Stomach (tissue), 9 donors: ENCODE data around the gene MTX3. TPM values are rescaled to one million over a fixed set of nuclear protein-coding genes. Genes with fewer than 3 reads are reported as not detected.

Experiments
- DNase-seq, 2 donors: peaks; one replicate each; pipeline versions ENCODE4 v3.0.0 to v3.0.0-alpha.2; 2013 to 2019
- H3K27ac ChIP-seq, 5 donors: fragments of 200-600 bp in 4 of 5; sonication (generic) in 4 of 5; one replicate each; pipeline ENCODE4 v1.5.1; 2013 to 2019; ENCODE audit warnings: mild to moderate bottlenecking in 1 of 5, moderate library complexity in 1 of 5
- H3K27me3 ChIP-seq, 3 donors: fragments of 200-600 bp; sonication (generic); one replicate each; pipeline ENCODE4 v1.5.1; 2017 to 2019; ENCODE audit warnings: mixed run types in 1 of 3
- H3K36me3 ChIP-seq, 4 donors: fragments of 200-600 bp; sonication (generic); 1 replicate in 3 of 4; 2 replicates in 1 of 4; pipeline ENCODE4 v1.5.1; 2016 to 2019
- H3K4me1 ChIP-seq, 4 donors: fragments of 200-600 bp; sonication (generic); one replicate each; pipeline ENCODE4 v1.5.1; 2016 to 2019
- H3K4me3 ChIP-seq, 4 donors: fragments of 200-600 bp; sonication (generic) in 3 of 4; one replicate each; pipeline ENCODE4 v1.5.1; 2016 to 2019; ENCODE audit warnings: mild to moderate bottlenecking in 1 of 4
- H3K9me3 ChIP-seq, 4 donors: fragments of 200-600 bp; sonication (generic); one replicate each; pipeline ENCODE4 v1.5.1; 2016 to 2019
- EP300 ChIP-seq: sonication (generic); formaldehyde crosslinking; IDR thresholded peaks from one replicate; pipeline ENCODE4 v1.6.1; 2017; ENCODE audit warnings: antibody characterized with exemption
- POLR2A ChIP-seq, 4 donors: fragments of 450-650 bp; IDR thresholded peaks; one replicate each; pipeline ENCODE4 v1.6.1; 2016; ENCODE audit warnings: antibody characterized with exemption in 4 of 4, control low read depth in 2 of 4, mild to moderate bottlenecking in 1 of 4, moderate library complexity in 1 of 4
- POLR2AphosphoS5 ChIP-seq, 3 donors: sonication (generic); formaldehyde crosslinking; IDR thresholded peaks; one replicate each; pipeline ENCODE4 v1.6.1; 2016; ENCODE audit warnings: antibody characterized with exemption in 3 of 3
- WGBS, 5 donors: extraction: QIAGEN DNeasy Blood & Tissue Kit in 3 of 5; methylation state at CpG; one replicate each; pipeline versions ENCODE4 v1.1.5 to v1.1.7; 2013 to 2018; 5-methylcytosine and 5-hydroxymethylcytosine counted together
- intact Hi-C: fragments of 100-400 bp; cut with DNase I; formaldehyde crosslinking; loops from one replicate; pipeline ENCODE4 v1.15.1; 2023; ENCODE audit warnings: low total_unique reads
- polyA plus RNA-seq, 3 donors: library from polyadenylated mRNA; stranded (reverse); fragments of 200-250 nt; gene quantifications; one replicate each; pipeline ENCODE4 v1.2.3, GENCODE V29; 2013
- small RNA-seq, 4 donors: library from RNA; depleted of rRNA; stranded (forward); fragments of <200 nt; gene quantifications; one replicate each; pipeline ENCODE3, GENCODE V24; 2016
- total RNA-seq, 5 donors: library from RNA; depleted of rRNA; stranded (reverse); fragments of >200 nt; gene quantifications; one replicate each; pipeline versions ENCODE4 v1.1.0 to v1.2.3, GENCODE V29; 2014 to 2016
- TF ChIP-seq, protein P1 (sequence below), 7 experiments: fragments of 450-650 bp in 4 of 7; fragments of 200-600 bp in 3 of 7; sonication (generic) in 3 of 7; IDR thresholded peaks; one replicate each; pipeline ENCODE4 v1.5.1; 2016 to 2019; ENCODE audit warnings: antibody characterized with exemption in 7 of 7, control low read depth in 2 of 7, mild to moderate bottlenecking in 1 of 7
- donor health status: healthy with polysubstance abuse.
- donor health status: Bipolar disorder and iron deficiency.
- donor health status: healthy.

Gene MTX3
- total and polyA plus RNA-seq, 8 donors: 0.58 to 26.8 (median 5.0) TPM

DNA sequence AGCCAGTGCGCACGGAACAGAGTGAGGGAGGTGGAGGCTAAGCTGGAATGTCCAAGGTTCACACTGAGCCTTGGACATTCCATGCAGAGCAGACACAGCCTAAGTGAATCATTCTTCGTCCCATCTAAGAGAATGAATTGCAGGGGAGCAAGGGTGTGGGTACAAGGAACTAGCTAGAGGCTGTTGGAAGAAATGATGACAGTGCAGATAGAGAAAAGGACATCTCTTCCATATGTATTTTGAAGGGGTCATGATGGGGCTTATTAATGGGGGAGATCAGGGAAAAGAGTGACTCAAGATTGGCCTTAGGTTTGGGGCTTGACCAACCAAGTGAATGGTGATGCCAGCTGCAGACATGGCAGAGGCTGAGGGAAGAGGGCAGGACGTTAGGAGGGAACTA is 59.2 kb downstream of the MTX3 start:
- intact Hi-C loops: no loop called here
- Histone ChIP-seq H3K4me3 (no peak overlapping the region), H3K27ac (no peak overlapping the region), H3K36me3 (no peaks in the 10 kb centered on the region), H3K9me3 (no peaks in the 10 kb centered on the region), H3K4me1 (no peaks in the 10 kb centered on the region), H3K27me3 (no peaks in the 10 kb centered on the region)
- TF ChIP-seq EP300 (no peak), POLR2AphosphoS5 (IDR thresholded peaks at IDR 0.05) (no peak), POLR2A (IDR thresholded peaks at IDR 0.05) (no peak)
- TF ChIP-seq, protein P1, sequence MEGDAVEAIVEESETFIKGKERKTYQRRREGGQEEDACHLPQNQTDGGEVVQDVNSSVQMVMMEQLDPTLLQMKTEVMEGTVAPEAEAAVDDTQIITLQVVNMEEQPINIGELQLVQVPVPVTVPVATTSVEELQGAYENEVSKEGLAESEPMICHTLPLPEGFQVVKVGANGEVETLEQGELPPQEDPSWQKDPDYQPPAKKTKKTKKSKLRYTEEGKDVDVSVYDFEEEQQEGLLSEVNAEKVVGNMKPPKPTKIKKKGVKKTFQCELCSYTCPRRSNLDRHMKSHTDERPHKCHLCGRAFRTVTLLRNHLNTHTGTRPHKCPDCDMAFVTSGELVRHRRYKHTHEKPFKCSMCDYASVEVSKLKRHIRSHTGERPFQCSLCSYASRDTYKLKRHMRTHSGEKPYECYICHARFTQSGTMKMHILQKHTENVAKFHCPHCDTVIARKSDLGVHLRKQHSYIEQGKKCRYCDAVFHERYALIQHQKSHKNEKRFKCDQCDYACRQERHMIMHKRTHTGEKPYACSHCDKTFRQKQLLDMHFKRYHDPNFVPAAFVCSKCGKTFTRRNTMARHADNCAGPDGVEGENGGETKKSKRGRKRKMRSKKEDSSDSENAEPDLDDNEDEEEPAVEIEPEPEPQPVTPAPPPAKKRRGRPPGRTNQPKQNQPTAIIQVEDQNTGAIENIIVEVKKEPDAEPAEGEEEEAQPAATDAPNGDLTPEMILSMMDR (IDR thresholded peaks at IDR 0.05): no peak
- no peak for DNase-seq
- 79 to 89% (median 82%) methylated on average over 4 of the region's 4 CpGs for WGBS, 5 donors

DNA sequence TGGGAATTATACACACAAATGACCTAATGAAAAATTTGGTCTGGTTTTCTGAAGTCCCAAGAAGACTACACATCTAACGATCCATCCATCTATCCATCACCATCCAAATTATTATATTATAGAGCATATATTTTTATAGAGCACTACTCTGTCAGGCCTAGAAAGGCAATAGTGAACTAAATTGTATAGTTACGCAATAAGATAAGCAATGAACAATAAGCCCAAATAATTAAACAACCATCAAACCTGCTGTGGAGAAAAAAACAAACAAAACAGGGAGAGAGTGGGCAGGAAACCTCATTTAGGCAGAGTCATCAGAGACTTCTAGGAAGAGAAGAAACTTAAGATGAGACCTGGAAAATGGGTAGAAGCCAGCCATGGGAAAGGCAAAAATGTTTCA is 59.7 kb downstream of the MTX3 start:
- H3K27me3 ChIP-seq: no peaks in the 10 kb centered on the region
- H3K27ac ChIP-seq: no peak overlapping the region
- TF ChIP-seq POLR2AphosphoS5 (IDR thresholded peaks at IDR 0.05) (no peak), EP300 (no peak), POLR2A (IDR thresholded peaks at IDR 0.05) (no peak)
- TF ChIP-seq, protein P1 (IDR thresholded peaks at IDR 0.05): no peak
- intact Hi-C loops: no loop called here
- no peaks in the 10 kb centered on the region for H3K4me1 ChIP-seq
- WGBS, 5 donors: 90 to 97% (median 91%) methylated on average over 2 of the region's 2 CpGs
- no peak overlapping the region for H3K4me3 ChIP-seq
- H3K9me3 ChIP-seq: no peaks in the 10 kb centered on the region
- DNase-seq: no peak
- H3K36me3 ChIP-seq: no peaks in the 10 kb centered on the region

DNA sequence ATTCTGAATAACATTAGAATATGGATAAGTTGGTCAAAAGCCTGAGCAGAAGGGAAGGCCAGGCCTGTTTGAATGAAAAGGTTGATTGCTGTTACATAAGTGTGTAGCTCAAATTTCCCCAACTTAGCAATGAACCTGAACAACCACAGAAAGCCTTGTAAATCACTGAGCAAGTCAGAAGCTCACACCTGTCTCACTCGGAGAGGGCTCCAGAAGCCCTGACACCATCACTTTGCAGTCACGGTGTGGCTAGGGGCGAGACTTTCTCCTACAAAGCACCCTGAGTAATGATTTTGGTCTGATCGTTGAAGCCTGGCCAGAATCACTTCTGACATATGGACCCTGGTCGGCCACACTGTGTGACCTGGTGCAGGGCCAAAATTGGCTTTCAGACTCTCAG is 62.0 kb downstream of the MTX3 start:
- DNase-seq: no peak
- Histone ChIP-seq H3K36me3 (no peaks in the 10 kb centered on the region), H3K4me1 (no peaks in the 10 kb centered on the region), H3K9me3 (no peaks in the 10 kb centered on the region), H3K4me3 (no peak overlapping the region), H3K27me3 (no peaks in the 10 kb centered on the region), H3K27ac (no peak overlapping the region)
- TF ChIP-seq POLR2A (IDR thresholded peaks at IDR 0.05) (no peak), EP300 (no peak), POLR2AphosphoS5 (IDR thresholded peaks at IDR 0.05) (no peak)
- TF ChIP-seq, protein P1 (IDR thresholded peaks at IDR 0.05): no peak
- intact Hi-C loops: no loop called here
- WGBS, 5 donors: 80 to 87% (median 85%) methylated on average over 5 of the region's 5 CpGs

Small RNAs within 50 kb of the gene (small RNA-seq; reads per million reads assigned to genes)
- gene TRMT112P2: 0 reads per million in 4 donors

Other genes with a start within 250 kb of the MTX3 start
- 10 to 100 TPM in 1 of 5 donors, 1 to 10 TPM in 3, not detected in 1; 5.3 to 38.2 (median 7.2) TPM for gene THBS4, start 44.1 kb upstream of the MTX3 start, total RNA-seq
- gene THBS4, start 44.1 kb upstream of the MTX3 start, polyA plus RNA-seq: 1 to 10 TPM in 1 of 3 donors, under 1 TPM in 2; 0.19 to 9.8 (median 0.46) TPM